ENCODE data around the gene WEE1. TPM values are rescaled to one million over a fixed set of nuclear protein-coding genes. Genes with fewer than 3 reads are reported as not detected.

Gene WEE1
- polyA plus RNA-seq, 1 donor from 2014 or later = 16.0 TPM

DNA sequence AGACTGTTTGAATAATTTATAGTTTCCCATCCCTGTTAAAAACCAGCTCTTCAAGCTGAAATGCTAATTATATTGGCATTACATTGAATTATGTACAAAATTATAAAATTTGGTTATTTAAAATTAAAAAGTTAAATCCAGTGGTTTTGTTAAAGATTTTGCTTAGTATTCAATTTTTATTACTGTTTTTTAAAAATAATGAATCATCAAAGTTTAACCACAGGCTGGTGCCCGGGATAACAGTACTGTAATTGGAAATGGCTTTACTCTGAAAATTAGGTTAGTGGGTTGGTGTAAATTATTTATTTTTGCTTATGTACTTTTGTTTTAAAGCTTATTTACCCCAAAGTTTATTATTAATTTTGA lies 45.4 kb upstream of the WEE1 start:
- H3K9me3 ChIP-seq (ENCODE audit: low read length) = no peaks in the 10 kb centered on the region
- TF ChIP-seq EZH2 (IDR thresholded peaks at IDR 0.05; ENCODE audit: borderline replicate concordance, insufficient read depth, low read length, poor library complexity, severe bottlenecking) = no peak
- no peaks in the 10 kb centered on the region for H3K27me3 ChIP-seq (ENCODE audit: insufficient read depth, low read depth, low read length)
- no peaks in the 10 kb centered on the region for H3K36me3 ChIP-seq (ENCODE audit: insufficient read depth, low read length)
- no peak overlapping the region for H3K4me2 ChIP-seq (ENCODE audit: low read length)
- H3K27ac ChIP-seq (ENCODE audit: low read length) = no peak overlapping the region
- H3F3A ChIP-seq (ENCODE audit: insufficient read depth, low read length, poor library complexity, severe bottlenecking) = no peaks in the 10 kb centered on the region
- H4K20me1 ChIP-seq (ENCODE audit: insufficient read depth) = no peaks in the 10 kb centered on the region
- no peaks in the 10 kb centered on the region for H3K9me2 ChIP-seq (ENCODE audit: insufficient read depth, low read length)
- no peak overlapping the region for H3K9ac ChIP-seq (ENCODE audit: low read length)
- H2AFZ ChIP-seq (ENCODE audit: low read depth, low read length) = no peak overlapping the region
- H3K79me2 ChIP-seq (replicated peaks; ENCODE audit: insufficient read depth, low read length) = no peaks in the 10 kb centered on the region
- no peak overlapping the region for H3K4me3 ChIP-seq (ENCODE audit: low read length)

DNA sequence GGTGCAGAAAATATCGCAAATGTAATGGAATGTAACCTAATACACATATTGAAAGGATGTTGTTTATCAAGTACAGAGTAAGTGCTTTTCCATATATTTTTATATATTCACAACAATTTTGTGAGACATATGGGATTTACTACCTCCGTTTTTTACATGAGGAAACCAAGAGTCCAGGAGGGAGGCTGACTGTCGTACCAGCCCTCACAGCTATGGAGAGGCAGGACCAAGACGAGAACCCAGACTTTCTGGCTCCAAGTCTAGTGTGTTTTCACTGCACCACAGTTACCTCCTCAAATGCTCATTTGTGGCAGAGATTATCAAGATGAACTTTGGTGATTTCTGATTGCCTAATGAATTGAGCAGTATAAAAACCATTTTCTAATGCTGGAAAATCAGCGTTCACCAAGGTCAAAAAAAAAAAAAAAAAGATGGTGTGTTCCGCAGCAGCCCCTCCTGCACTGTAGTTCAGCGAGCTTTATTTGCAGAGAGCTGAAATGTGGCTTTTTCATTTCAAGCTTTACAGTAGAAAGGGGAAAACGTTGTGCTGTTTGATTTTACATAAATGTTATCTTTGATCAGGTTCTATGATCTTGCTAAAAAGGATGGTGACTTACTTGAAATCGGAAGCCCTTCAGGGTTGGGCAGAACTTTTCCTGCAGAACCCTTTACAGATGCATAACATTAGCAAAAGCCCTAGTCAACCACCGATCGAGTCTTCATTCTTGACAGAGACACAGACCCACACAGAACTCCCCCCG lies 44.7 kb upstream of the WEE1 start:
- Histone ChIP-seq H3K36me3 (ENCODE audit: insufficient read depth, low read length) (no peaks in the 10 kb centered on the region), H3K9me2 (ENCODE audit: insufficient read depth, low read length) (no peaks in the 10 kb centered on the region), H3K9me3 (ENCODE audit: low read length) (no peaks in the 10 kb centered on the region), H3K4me3 (ENCODE audit: low read length) (no peak overlapping the region), H3K4me2 (ENCODE audit: low read length) (no peak overlapping the region), H3K27me3 (ENCODE audit: insufficient read depth, low read depth, low read length) (no peaks in the 10 kb centered on the region), H3K27ac (ENCODE audit: low read length) (no peak overlapping the region), H4K20me1 (ENCODE audit: insufficient read depth) (no peaks in the 10 kb centered on the region), H3F3A (ENCODE audit: insufficient read depth, low read length, poor library complexity, severe bottlenecking) (no peaks in the 10 kb centered on the region), H2AFZ (ENCODE audit: low read depth, low read length) (no peak overlapping the region), H3K9ac (ENCODE audit: low read length) (no peak overlapping the region), H3K79me2 (replicated peaks; ENCODE audit: insufficient read depth, low read length) (no peaks in the 10 kb centered on the region)
- TF ChIP-seq, protein P1, sequence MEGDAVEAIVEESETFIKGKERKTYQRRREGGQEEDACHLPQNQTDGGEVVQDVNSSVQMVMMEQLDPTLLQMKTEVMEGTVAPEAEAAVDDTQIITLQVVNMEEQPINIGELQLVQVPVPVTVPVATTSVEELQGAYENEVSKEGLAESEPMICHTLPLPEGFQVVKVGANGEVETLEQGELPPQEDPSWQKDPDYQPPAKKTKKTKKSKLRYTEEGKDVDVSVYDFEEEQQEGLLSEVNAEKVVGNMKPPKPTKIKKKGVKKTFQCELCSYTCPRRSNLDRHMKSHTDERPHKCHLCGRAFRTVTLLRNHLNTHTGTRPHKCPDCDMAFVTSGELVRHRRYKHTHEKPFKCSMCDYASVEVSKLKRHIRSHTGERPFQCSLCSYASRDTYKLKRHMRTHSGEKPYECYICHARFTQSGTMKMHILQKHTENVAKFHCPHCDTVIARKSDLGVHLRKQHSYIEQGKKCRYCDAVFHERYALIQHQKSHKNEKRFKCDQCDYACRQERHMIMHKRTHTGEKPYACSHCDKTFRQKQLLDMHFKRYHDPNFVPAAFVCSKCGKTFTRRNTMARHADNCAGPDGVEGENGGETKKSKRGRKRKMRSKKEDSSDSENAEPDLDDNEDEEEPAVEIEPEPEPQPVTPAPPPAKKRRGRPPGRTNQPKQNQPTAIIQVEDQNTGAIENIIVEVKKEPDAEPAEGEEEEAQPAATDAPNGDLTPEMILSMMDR (IDR thresholded peaks at IDR 0.05; ENCODE audit: poor library complexity, severe bottlenecking) = no peak
- no peak for TF ChIP-seq POLR2AphosphoS5 (IDR thresholded peaks at IDR 0.05)
- no peak for TF ChIP-seq EZH2 (IDR thresholded peaks at IDR 0.05; ENCODE audit: borderline replicate concordance, insufficient read depth, low read length, poor library complexity, severe bottlenecking)
- TF ChIP-seq MXI1 (conservative IDR thresholded peaks at IDR 0.05; ENCODE audit: poor library complexity, severe bottlenecking) = no peak
- TF ChIP-seq, protein P2, sequence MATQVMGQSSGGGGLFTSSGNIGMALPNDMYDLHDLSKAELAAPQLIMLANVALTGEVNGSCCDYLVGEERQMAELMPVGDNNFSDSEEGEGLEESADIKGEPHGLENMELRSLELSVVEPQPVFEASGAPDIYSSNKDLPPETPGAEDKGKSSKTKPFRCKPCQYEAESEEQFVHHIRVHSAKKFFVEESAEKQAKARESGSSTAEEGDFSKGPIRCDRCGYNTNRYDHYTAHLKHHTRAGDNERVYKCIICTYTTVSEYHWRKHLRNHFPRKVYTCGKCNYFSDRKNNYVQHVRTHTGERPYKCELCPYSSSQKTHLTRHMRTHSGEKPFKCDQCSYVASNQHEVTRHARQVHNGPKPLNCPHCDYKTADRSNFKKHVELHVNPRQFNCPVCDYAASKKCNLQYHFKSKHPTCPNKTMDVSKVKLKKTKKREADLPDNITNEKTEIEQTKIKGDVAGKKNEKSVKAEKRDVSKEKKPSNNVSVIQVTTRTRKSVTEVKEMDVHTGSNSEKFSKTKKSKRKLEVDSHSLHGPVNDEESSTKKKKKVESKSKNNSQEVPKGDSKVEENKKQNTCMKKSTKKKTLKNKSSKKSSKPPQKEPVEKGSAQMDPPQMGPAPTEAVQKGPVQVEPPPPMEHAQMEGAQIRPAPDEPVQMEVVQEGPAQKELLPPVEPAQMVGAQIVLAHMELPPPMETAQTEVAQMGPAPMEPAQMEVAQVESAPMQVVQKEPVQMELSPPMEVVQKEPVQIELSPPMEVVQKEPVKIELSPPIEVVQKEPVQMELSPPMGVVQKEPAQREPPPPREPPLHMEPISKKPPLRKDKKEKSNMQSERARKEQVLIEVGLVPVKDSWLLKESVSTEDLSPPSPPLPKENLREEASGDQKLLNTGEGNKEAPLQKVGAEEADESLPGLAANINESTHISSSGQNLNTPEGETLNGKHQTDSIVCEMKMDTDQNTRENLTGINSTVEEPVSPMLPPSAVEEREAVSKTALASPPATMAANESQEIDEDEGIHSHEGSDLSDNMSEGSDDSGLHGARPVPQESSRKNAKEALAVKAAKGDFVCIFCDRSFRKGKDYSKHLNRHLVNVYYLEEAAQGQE (IDR thresholded peaks at IDR 0.05; ENCODE audit: borderline replicate concordance) = no peak
- TF ChIP-seq RAD21 (conservative IDR thresholded peaks at IDR 0.05) = no peak
- no peak for TF ChIP-seq TAF1 (IDR thresholded peaks at IDR 0.05; ENCODE audit: low read depth)
- no peak for TF ChIP-seq EP300 (conservative IDR thresholded peaks at IDR 0.05; ENCODE audit: poor library complexity, severe bottlenecking)
- no peak for TF ChIP-seq SMC3 (conservative IDR thresholded peaks at IDR 0.05; ENCODE audit: poor library complexity)
